ENCODE data around the gene FAM107A.

The FAM107A gene, protein sequence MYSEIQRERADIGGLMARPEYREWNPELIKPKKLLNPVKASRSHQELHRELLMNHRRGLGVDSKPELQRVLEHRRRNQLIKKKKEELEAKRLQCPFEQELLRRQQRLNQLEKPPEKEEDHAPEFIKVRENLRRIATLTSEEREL

GRCh38 chr3:58577269-58577821, at the start of gene FAM107A:
TSS of gene FAM107A (minus strand) at chr3:58577391. CDS start at chr3:58569860, 7,531 bp downstream.
- H3K27me3 Mint-ChIP-seq: peaks cover 10% of the 10 kb centered on the region
- DNase-seq (no peak), ATAC-seq (no peak)
- H3K9me3 Mint-ChIP-seq: no peaks in the 10 kb centered on the region
- H3K4me3 Mint-ChIP-seq: no peak within 1 kb of the TSS
- H3K36me3 Mint-ChIP-seq (ENCODE audit: low read depth): no peaks in the 10 kb centered on the region
- no peaks in the 10 kb centered on the region for H3K4me1 Mint-ChIP-seq
- H3K27ac Mint-ChIP-seq: no peak within 1 kb of the TSS

GRCh38 chr3:58625196-58625824, 48.1 kb upstream of the FAM107A start:
- ATAC-seq (no peak), DNase-seq (no peak)
- Mint-ChIP-seq H3K9me3 (no peaks in the 10 kb centered on the region), H3K4me3 (no peak overlapping the region), H3K27ac (no peak overlapping the region), H3K4me1 (no peaks in the 10 kb centered on the region), H3K27me3 (no peaks in the 10 kb centered on the region), H3K36me3 (ENCODE audit: low read depth) (no peaks in the 10 kb centered on the region)

DNA sequence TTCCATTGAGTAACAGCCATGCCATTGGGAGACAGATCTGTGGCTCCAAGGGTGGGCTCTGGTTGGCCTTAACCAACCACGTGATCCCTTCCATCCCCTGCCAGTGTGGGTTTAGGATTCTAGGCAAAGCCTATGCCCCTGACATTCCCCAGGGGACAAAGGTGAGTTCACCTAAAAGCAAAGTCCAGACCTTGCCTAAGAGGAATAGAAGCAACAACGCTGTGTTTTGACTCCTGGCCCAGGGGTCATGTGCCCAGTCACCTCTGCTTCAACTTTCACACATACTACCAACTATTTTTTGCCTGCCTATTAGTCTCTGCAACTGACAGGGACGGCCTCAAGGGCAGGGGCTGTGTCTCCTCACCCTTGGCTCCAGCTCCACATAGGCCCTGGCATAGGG, 47.4 kb upstream of the FAM107A start:
- no peaks in the 10 kb centered on the region for H3K4me1 Mint-ChIP-seq
- H3K27me3 Mint-ChIP-seq: no peaks in the 10 kb centered on the region
- no peak for DNase-seq
- no peak for ATAC-seq
- no peak overlapping the region for H3K4me3 Mint-ChIP-seq
- H3K36me3 Mint-ChIP-seq (ENCODE audit: low read depth): no peaks in the 10 kb centered on the region
- H3K27ac Mint-ChIP-seq: no peak overlapping the region
- H3K9me3 Mint-ChIP-seq: no peaks in the 10 kb centered on the region

DNA sequence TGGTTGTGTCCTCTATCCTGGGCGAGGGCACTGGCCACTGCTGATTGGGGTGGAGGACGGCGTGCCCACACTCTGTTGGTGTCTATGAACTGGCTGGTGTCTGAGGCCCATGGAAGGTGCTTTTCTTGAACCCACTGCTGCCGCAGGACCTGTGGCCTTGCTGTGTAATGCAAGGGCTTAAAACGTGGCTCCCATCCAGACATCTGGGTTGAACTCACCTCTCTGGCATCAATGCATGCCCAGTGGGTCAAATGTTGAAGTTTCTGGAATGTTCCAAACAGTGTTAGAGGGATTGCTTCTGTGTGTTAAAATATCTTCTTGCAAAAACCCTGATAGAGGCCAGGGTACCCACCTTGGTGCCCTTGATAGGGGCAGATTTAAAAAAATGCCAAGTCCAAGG, 46.8 kb upstream of the FAM107A start:
- Mint-ChIP-seq H3K4me1 (no peaks in the 10 kb centered on the region), H3K27ac (no peak overlapping the region), H3K9me3 (no peaks in the 10 kb centered on the region), H3K4me3 (no peak overlapping the region), H3K36me3 (ENCODE audit: low read depth) (no peaks in the 10 kb centered on the region), H3K27me3 (no peaks in the 10 kb centered on the region)
- DNase-seq (no peak), ATAC-seq (no peak)

GRCh38 chr3:58623478-58623877, 46.3 kb upstream of the FAM107A start:
- DNase-seq: no peak
- no peaks in the 10 kb centered on the region for H3K4me1 Mint-ChIP-seq
- H3K27me3 Mint-ChIP-seq: no peaks in the 10 kb centered on the region
- H3K36me3 Mint-ChIP-seq (ENCODE audit: low read depth): no peaks in the 10 kb centered on the region
- H3K4me3 Mint-ChIP-seq: no peak overlapping the region
- ATAC-seq: no peak
- no peak overlapping the region for H3K27ac Mint-ChIP-seq
- H3K9me3 Mint-ChIP-seq: no peaks in the 10 kb centered on the region

GRCh38 chr3:58622892-58623291, 45.7 kb upstream of the FAM107A start:
- no peak for ATAC-seq
- Mint-ChIP-seq H3K4me3 (no peak overlapping the region), H3K4me1 (no peaks in the 10 kb centered on the region)

DNA sequence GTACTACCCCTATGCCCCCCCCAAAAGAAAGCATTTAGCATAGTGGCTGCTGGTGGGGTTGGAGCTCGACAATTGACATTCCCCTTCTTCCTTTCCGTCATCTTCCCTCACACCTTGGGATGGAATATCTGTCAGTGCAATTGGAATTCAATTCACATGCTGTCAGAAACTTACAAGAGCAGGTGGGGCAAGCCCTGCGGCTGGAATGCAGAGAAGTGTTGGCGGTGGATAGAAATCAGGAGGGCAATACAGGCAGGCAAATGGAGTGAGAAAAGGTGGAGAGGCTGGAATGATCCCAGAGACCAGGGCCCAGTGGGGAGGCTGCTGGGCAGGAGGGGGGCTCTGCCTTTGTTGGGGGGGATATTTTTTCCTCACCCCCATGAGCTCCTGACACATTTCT, 45.2 kb upstream of the FAM107A start:
- H3K4me3 Mint-ChIP-seq: no peak overlapping the region

More at GRCh38 chr3:58622892-58623291, 45.7 kb upstream of the FAM107A start:
- no peak overlapping the region for H3K27ac Mint-ChIP-seq
- no peaks in the 10 kb centered on the region for H3K27me3 Mint-ChIP-seq
- no peaks in the 10 kb centered on the region for H3K36me3 Mint-ChIP-seq (ENCODE audit: low read depth)
- no peak for DNase-seq
- H3K9me3 Mint-ChIP-seq: no peaks in the 10 kb centered on the region

GRCh38 chr3:58621086-58621830, 44.1 kb upstream of the FAM107A start:
- Mint-ChIP-seq H3K4me1 (no peaks in the 10 kb centered on the region), H3K27ac (no peak overlapping the region), H3K9me3 (no peaks in the 10 kb centered on the region)

More for the DNA sequence above, 45.2 kb upstream of the FAM107A start:
- H3K36me3 Mint-ChIP-seq (ENCODE audit: low read depth): no peaks in the 10 kb centered on the region
- no peak for DNase-seq
- H3K9me3 Mint-ChIP-seq: no peaks in the 10 kb centered on the region
- ATAC-seq: no peak
- H3K27ac Mint-ChIP-seq: no peak overlapping the region
- H3K27me3 Mint-ChIP-seq: no peaks in the 10 kb centered on the region
- no peaks in the 10 kb centered on the region for H3K4me1 Mint-ChIP-seq

GRCh38 chr3:58620421-58620820, 43.2 kb upstream of the FAM107A start:
- Mint-ChIP-seq H3K4me3 (no peak overlapping the region), H3K9me3 (no peaks in the 10 kb centered on the region), H3K36me3 (ENCODE audit: low read depth) (no peaks in the 10 kb centered on the region), H3K4me1 (no peaks in the 10 kb centered on the region), H3K27ac (no peak overlapping the region), H3K27me3 (no peaks in the 10 kb centered on the region)
- DNase-seq (no peak), ATAC-seq (no peak)

More at GRCh38 chr3:58621086-58621830, 44.1 kb upstream of the FAM107A start:
- Mint-ChIP-seq H3K4me3 (no peak overlapping the region), H3K36me3 (ENCODE audit: low read depth) (no peaks in the 10 kb centered on the region), H3K27me3 (no peaks in the 10 kb centered on the region)
- no peak for DNase-seq
- ATAC-seq: no peak

GRCh38 chr3:58617338-58617761, 40.2 kb upstream of the FAM107A start:
- H3K27ac Mint-ChIP-seq: no peak overlapping the region
- no peaks in the 10 kb centered on the region for H3K36me3 Mint-ChIP-seq (ENCODE audit: low read depth)
- H3K4me1 Mint-ChIP-seq: no peaks in the 10 kb centered on the region
- no peaks in the 10 kb centered on the region for H3K9me3 Mint-ChIP-seq
- DNase-seq (no peak), ATAC-seq (no peak)
- no peak overlapping the region for H3K4me3 Mint-ChIP-seq
- H3K27me3 Mint-ChIP-seq: no peaks in the 10 kb centered on the region

DNA sequence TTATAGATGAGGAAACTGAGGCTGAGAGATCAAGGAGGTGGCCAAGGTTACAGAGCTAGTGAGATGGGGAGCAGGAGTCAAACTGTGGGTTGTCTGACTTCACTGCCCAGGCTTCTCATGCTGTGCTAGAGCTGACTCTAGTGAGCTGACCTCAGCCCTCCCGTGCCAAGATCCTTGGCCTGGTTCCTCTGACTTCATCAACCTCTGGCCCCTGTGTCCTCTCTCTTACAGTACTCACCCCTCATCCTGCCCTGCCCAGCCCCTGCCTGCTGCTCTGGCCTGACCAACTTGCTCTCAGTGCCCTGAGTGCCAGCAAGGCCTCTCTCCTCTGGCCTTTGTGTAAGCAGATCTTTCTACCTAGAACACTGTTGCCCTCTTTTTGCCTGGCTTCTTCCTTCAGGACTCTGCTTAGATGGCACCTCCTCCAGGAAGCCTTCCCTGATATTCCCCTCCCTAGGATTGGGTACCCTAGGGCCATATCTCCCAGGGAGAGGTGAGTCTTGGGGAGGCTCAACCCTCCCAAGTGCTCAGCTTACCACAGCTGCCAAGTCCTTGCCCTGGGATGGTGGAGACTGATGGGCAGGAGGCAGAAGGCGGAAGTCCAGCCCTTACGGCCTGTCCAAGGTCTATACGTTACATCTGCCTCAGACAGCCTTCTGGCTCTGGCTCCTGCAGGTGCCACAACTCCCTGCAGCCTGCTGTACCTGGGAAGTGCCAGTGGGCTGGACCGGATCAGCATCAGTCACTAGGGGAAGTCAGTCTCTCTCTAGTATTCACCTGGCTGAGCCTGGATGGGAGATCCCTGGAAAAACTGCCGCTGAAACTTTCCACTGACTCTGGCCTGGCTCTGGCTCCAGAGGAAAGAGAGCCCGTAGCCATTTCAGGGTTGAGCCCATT, 36.3 kb upstream of the FAM107A start:
- Mint-ChIP-seq H3K4me3 (no peak overlapping the region), H3K36me3 (ENCODE audit: low read depth) (no peaks in the 10 kb centered on the region), H3K27me3 (peaks cover 2% of the 10 kb centered on the region), H3K9me3 (no peaks in the 10 kb centered on the region), H3K4me1 (no peaks in the 10 kb centered on the region), H3K27ac (no peak overlapping the region)
- ATAC-seq (no peak), DNase-seq (no peak)

GRCh38 chr3:58612830-58613229, 35.6 kb upstream of the FAM107A start:
- H3K27ac Mint-ChIP-seq: no peak overlapping the region
- ATAC-seq (no peak), DNase-seq (no peak)
- H3K4me1 Mint-ChIP-seq: peaks cover 3% of the 10 kb centered on the region
- H3K36me3 Mint-ChIP-seq (ENCODE audit: low read depth): no peaks in the 10 kb centered on the region
- H3K4me3 Mint-ChIP-seq: no peak overlapping the region
- H3K9me3 Mint-ChIP-seq: no peaks in the 10 kb centered on the region
- peaks cover 2% of the 10 kb centered on the region for H3K27me3 Mint-ChIP-seq

DNA sequence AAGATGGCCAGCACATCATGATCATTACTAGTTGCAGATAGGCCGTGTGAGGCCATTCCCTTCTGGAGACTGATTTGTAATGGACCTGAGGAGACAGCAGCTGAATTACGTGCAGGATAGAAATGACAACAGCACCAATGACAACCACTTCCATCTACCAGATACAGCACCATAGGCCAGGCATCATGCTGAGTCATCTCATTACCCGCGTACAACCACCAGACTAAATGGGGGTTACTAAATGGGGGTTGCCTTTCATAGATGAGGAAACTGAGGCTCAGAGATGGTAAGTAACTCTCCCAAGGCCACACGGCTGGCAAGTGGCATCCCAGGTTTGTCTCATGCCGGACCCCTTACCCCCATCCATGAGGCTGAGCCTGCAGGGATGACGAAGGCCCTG, 32.8 kb upstream of the FAM107A start:
- H3K9me3 Mint-ChIP-seq: no peaks in the 10 kb centered on the region
- ATAC-seq: peak; percentile 25
- H3K27me3 Mint-ChIP-seq: peaks cover 5% of the 10 kb centered on the region
- no peak overlapping the region for H3K27ac Mint-ChIP-seq
- no peak overlapping the region for H3K4me3 Mint-ChIP-seq
- H3K4me1 Mint-ChIP-seq: peaks cover 3% of the 10 kb centered on the region
- H3K36me3 Mint-ChIP-seq (ENCODE audit: low read depth): no peaks in the 10 kb centered on the region
- DNase-seq: no peak

DNA sequence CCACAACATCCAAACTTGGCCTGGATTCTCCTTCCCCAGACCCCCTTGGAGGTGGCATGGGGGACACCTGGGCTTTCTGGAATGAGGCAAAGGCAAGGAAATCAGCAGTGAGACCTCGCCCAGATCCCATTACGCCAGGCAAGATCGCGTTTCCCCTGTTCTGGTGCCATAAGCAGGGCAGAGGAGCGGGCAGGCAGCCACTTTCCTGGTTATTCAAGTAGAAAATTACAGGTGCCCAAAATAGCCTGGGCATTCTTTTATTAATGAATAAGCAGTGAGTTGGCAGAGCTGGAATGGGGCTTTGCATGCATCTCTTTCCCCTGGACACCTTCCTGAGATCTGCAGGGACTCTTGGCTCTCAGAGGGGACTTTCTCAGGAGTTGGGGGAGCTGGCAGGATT, 31.5 kb upstream of the FAM107A start:
- DNase-seq (no peak), ATAC-seq (no peak)
- Mint-ChIP-seq H3K36me3 (ENCODE audit: low read depth) (no peaks in the 10 kb centered on the region), H3K27me3 (peaks cover 5% of the 10 kb centered on the region), H3K4me1 (peaks cover 3% of the 10 kb centered on the region), H3K9me3 (no peaks in the 10 kb centered on the region), H3K4me3 (no peak overlapping the region), H3K27ac (no peak overlapping the region)

All from activated naive CD8-positive, alpha-beta T cell treated with anti-CD3 and anti-CD28 coated beads, Interleukin-2, amount 50 U/mL, for 24 hours (primary cell).